ENCODE data around the gene NEAT1. TPM values are rescaled to one million over a fixed set of nuclear protein-coding genes. Genes with fewer than 3 reads are reported as not detected.

Gene NEAT1
- total RNA-seq, 1 experiment from 2014 or later, result 564 TPM

DNA sequence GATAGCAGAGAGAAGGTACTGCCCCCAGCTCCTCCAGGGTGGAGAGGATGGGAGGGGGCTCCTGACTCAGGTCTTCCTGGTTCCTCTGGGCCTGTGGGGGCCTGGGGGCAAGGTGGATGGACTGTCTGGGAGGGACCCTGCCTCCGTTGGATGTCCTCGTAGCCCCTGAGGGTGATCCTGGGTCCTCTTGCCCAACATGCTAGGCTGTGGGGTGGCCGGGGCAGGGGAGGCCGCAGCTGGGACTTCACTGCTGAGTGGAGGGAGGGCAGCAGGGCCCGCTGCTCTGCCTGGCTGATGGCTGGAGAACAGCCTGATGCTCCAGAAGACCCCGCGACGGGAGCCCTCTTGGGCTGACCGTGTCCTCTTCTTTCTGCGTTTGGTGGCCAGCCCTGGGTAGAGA is 22.8 kb upstream of the NEAT1 start:
- H3K4me1 ChIP-seq (ENCODE audit: control insufficient read depth in 1 of 2, insufficient read depth in 2 of 2, low read length in 2 of 2), result no peaks in the 10 kb centered on the region
- H3K9me3 ChIP-seq (ENCODE audit: control insufficient read depth in 1 of 2, insufficient read depth in 1 of 2, low read depth in 1 of 2, low read length in 2 of 2), result no peaks in the 10 kb centered on the region
- no peaks in the 10 kb centered on the region for H3K9me2 ChIP-seq (ENCODE audit: insufficient read depth)
- no peak for ATAC-seq
- no peak overlapping the region for H2AFZ ChIP-seq (ENCODE audit: low read depth, low read length, poor library complexity, severe bottlenecking)
- intact Hi-C loops (cut with micrococcal nuclease), result no loop called here
- H3K9ac ChIP-seq (ENCODE audit: low read length), result no peak overlapping the region
- H3K36me3 ChIP-seq (ENCODE audit: control insufficient read depth in 1 of 2, insufficient read depth in 2 of 2, low read length in 2 of 2), result peaks cover 12 to 20% of the 10 kb centered on the region in 2 experiments
- POLR2A ChIA-PET, result no interaction called here
- RAD21 ChIA-PET (ENCODE audit: low non-redundant PET in 1 of 2, low total read pairs in 2 of 2, uncharacterized antibody in 2 of 2, unreplicated experiment in 2 of 2), result no interaction called here
- no peak overlapping the region for H3K4me3 ChIP-seq (replicated peaks in 1 of 2; ENCODE audit: low read depth in 1 of 2, low read length in 2 of 2)
- DNase-seq (ENCODE audit: low read depth, low spot score), result no peak
- H3K27ac ChIP-seq (ENCODE audit: low read depth, low read length), result no peak overlapping the region
- H3K4me2 ChIP-seq (ENCODE audit: low read length), result no peak overlapping the region
- H3K79me2 ChIP-seq (ENCODE audit: insufficient read depth, low read length), result no peaks in the 10 kb centered on the region
- no TSS peak for BruUV-seq (replicated peaks)
- CTCF ChIA-PET, result no interaction called here
- no peaks in the 10 kb centered on the region for H4K20me1 ChIP-seq (ENCODE audit: insufficient read depth)
- no peaks in the 10 kb centered on the region for H3K27me3 ChIP-seq (ENCODE audit: insufficient read depth, low read length)
- no peak for TF ChIP-seq CEBPB (IDR thresholded peaks at IDR 0.05; ENCODE audit: low read depth)
- no peak for TF ChIP-seq POLR2A (IDR thresholded peaks at IDR 0.05; ENCODE audit: borderline replicate concordance, extremely low read depth, insufficient read depth, insufficient read length)
- TF ChIP-seq JUND (IDR thresholded peaks at IDR 0.05), result no peak
- TF ChIP-seq ZNF274 (IDR thresholded peaks at IDR 0.05; ENCODE audit: low read depth, low read length), result no peak
- TF ChIP-seq RAD21 (IDR thresholded peaks at IDR 0.05; ENCODE audit: low read depth), result no peak

DNA sequence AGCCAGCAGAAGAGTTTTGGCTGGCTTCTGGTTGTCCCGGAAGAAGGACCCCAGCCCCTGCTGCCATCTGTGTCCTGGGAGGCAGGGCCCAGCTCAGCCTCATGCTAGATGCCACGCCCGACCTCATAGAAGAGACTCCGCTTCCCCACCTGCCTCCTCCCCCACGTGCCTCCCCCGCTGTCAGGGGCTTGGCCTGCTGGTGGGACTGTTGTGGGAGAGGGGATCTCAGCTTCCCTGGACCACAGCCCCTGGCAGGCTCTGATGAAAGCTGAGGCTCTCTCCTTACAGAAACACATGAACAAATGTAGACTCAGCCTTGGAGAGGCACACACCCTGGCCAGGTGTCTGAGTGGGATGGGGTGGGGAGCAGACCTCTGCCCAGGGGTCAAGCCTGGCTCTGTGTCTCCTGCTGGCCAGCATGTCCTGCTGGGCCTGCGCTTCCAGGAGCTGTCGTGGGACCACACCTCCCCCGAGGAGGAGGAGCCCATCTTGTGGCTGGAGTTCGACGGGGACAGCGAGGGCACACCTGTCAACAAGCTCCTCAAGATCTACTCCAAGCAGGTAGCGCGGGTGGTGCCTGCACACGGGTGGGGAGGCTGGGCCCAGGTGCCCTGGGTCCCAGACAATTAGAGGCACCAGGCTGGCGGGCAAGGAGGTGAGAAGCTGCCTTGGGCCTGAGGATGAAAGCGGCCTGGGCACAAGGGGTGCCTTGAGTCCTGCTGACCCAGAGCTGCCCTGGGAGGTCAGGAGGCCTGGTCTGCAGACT is 22.1 kb upstream of the NEAT1 start:
- DNase-seq (ENCODE audit: low read depth, low spot score), result no peak
- ChIA-PET POLR2A (no interaction called here), CTCF (no interaction called here), RAD21 (ENCODE audit: low non-redundant PET in 1 of 2, low total read pairs in 2 of 2, uncharacterized antibody in 2 of 2, unreplicated experiment in 2 of 2) (no interaction called here)
- H2AFZ ChIP-seq (ENCODE audit: low read depth, low read length, poor library complexity, severe bottlenecking), result no peak overlapping the region
- no peak for ATAC-seq
- H3K4me2 ChIP-seq (ENCODE audit: low read length), result no peak overlapping the region
- H3K4me3 ChIP-seq (replicated peaks in 1 of 2; ENCODE audit: low read depth in 1 of 2, low read length in 2 of 2), result no peak overlapping the region
- no peaks in the 10 kb centered on the region for H3K4me1 ChIP-seq (ENCODE audit: control insufficient read depth in 1 of 2, insufficient read depth in 2 of 2, low read length in 2 of 2)
- H3K27ac ChIP-seq (ENCODE audit: low read depth, low read length), result no peak overlapping the region
- H3K9me3 ChIP-seq (ENCODE audit: control insufficient read depth in 1 of 2, insufficient read depth in 1 of 2, low read depth in 1 of 2, low read length in 2 of 2), result no peaks in the 10 kb centered on the region
- no peak overlapping the region for H3K9ac ChIP-seq (ENCODE audit: low read length)
- TF ChIP-seq ZFX (IDR thresholded peaks at IDR 0.05) (no peak), SIN3A (IDR thresholded peaks at IDR 0.05; ENCODE audit: low read depth) (no peak), JUND (IDR thresholded peaks at IDR 0.05) (no peak), TCF7L2 (IDR thresholded peaks at IDR 0.05; ENCODE audit: borderline replicate concordance, extremely low read depth, insufficient read depth, insufficient read length) (no peak), EZH2phosphoT487 (IDR thresholded peaks at IDR 0.05; ENCODE audit: borderline replicate concordance) (no peak), POLR2AphosphoS5 (IDR thresholded peaks at IDR 0.05; ENCODE audit: low read depth, low read length) (no peak), ELF1 (IDR thresholded peaks at IDR 0.05; ENCODE audit: borderline replicate concordance, low read depth) (no peak), YY1 (IDR thresholded peaks at IDR 0.05; ENCODE audit: extremely low read depth, insufficient replicate concordance, low read depth, low read length) (no peak), CBX3 (IDR thresholded peaks at IDR 0.05; ENCODE audit: low read depth) (no peak), SRF (IDR thresholded peaks at IDR 0.05; ENCODE audit: low read depth) (no peak), POLR2A (IDR thresholded peaks at IDR 0.05; ENCODE audit: borderline replicate concordance, extremely low read depth, insufficient read depth, insufficient read length) (no peak), EGR1 (IDR thresholded peaks at IDR 0.05; ENCODE audit: low read depth) (no peak), SP1 (IDR thresholded peaks at IDR 0.05; ENCODE audit: low read depth) (no peak), RAD21 (IDR thresholded peaks at IDR 0.05; ENCODE audit: low read depth) (no peak)
- TF ChIP-seq, protein P1, sequence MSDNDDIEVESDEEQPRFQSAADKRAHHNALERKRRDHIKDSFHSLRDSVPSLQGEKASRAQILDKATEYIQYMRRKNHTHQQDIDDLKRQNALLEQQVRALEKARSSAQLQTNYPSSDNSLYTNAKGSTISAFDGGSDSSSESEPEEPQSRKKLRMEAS (IDR thresholded peaks at IDR 0.05), result no peak
- TF ChIP-seq, protein P2, sequence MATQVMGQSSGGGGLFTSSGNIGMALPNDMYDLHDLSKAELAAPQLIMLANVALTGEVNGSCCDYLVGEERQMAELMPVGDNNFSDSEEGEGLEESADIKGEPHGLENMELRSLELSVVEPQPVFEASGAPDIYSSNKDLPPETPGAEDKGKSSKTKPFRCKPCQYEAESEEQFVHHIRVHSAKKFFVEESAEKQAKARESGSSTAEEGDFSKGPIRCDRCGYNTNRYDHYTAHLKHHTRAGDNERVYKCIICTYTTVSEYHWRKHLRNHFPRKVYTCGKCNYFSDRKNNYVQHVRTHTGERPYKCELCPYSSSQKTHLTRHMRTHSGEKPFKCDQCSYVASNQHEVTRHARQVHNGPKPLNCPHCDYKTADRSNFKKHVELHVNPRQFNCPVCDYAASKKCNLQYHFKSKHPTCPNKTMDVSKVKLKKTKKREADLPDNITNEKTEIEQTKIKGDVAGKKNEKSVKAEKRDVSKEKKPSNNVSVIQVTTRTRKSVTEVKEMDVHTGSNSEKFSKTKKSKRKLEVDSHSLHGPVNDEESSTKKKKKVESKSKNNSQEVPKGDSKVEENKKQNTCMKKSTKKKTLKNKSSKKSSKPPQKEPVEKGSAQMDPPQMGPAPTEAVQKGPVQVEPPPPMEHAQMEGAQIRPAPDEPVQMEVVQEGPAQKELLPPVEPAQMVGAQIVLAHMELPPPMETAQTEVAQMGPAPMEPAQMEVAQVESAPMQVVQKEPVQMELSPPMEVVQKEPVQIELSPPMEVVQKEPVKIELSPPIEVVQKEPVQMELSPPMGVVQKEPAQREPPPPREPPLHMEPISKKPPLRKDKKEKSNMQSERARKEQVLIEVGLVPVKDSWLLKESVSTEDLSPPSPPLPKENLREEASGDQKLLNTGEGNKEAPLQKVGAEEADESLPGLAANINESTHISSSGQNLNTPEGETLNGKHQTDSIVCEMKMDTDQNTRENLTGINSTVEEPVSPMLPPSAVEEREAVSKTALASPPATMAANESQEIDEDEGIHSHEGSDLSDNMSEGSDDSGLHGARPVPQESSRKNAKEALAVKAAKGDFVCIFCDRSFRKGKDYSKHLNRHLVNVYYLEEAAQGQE (IDR thresholded peaks at IDR 0.05; ENCODE audit: low read depth), result no peak
- peaks cover 13 to 22% of the 10 kb centered on the region in 2 experiments for H3K36me3 ChIP-seq (ENCODE audit: control insufficient read depth in 1 of 2, insufficient read depth in 2 of 2, low read length in 2 of 2)
- BruUV-seq (replicated peaks), result no TSS peak
- H4K20me1 ChIP-seq (ENCODE audit: insufficient read depth), result no peaks in the 10 kb centered on the region
- H3K27me3 ChIP-seq (ENCODE audit: insufficient read depth, low read length), result no peaks in the 10 kb centered on the region
- no peaks in the 10 kb centered on the region for H3K79me2 ChIP-seq (ENCODE audit: insufficient read depth, low read length)
- intact Hi-C loops (cut with micrococcal nuclease), result no loop called here
- no peaks in the 10 kb centered on the region for H3K9me2 ChIP-seq (ENCODE audit: insufficient read depth)
